ENCODE results near the gene TMEM184A. TPM values are rescaled to one million over a fixed set of nuclear protein-coding genes. Genes with fewer than 3 reads are reported as not detected.
A peak's percentile ranks its signal among the peaks of the same experiment; 100 is the strongest.
"Not testable (repeated sequence)": the region's sequence is repeated elsewhere in the genome, so short reads cannot be mapped to it uniquely, and the experiment has no call there.

TMEM184A gene
- total and polyA plus RNA-seq, 2 donors = 6.7 to 9.7 TPM

DNA sequence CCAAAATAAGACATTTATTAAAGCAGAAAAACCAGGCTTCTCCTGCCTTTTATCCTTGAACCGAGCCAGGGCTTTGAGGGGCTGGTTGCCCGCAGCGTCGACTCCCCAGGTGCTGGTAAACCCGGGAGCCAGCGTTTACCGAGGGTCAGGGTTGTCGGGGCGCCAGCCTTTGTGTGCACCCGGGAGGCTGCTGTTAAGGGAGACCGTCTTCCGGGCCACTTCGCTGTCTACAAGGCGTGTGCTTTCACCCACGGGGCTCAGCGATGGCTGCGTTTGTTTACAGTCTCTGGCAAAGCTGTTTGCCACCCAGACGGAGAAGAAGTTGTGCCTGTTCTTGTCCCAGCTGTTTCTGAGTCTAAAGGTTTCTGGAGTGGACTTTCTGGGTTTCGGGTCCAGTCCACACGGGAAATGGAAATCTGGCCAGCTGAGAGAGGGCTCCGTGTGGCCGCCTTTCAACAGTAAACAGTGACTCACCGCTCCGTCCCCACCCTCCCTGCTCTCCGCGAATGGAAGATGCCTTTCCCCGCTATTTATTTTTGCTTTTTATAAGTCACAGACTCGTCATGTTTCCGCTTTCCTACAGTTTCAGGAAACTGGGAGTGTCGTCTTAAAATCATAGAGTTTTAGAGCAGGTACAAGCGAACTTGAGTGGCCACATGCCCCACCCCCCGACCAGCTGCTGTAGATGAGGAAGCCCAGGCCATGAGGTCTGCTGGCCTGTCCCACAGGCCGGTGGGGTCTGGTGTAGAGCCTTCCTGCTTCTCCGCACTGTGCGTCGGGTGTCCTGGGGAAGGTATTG is 23.4 kb downstream of the TMEM184A start:
- H3K4me3 ChIP-seq (ENCODE audit: low read depth, low read length) = peak overlapping the region; percentile 96
- 3% methylated on average over 36 of the region's 36 CpGs for WGBS
- H3K36me3 ChIP-seq (ENCODE audit: insufficient read depth) = no peaks in the 10 kb centered on the region
- H3K27ac ChIP-seq (ENCODE audit: low read depth) = peak overlapping the region; percentile 92
- DNase-seq (ENCODE audit: extremely low spot score) = peak; percentile 77
- peaks cover 4% of the 10 kb centered on the region for H3K4me1 ChIP-seq (ENCODE audit: insufficient read depth)

DNA sequence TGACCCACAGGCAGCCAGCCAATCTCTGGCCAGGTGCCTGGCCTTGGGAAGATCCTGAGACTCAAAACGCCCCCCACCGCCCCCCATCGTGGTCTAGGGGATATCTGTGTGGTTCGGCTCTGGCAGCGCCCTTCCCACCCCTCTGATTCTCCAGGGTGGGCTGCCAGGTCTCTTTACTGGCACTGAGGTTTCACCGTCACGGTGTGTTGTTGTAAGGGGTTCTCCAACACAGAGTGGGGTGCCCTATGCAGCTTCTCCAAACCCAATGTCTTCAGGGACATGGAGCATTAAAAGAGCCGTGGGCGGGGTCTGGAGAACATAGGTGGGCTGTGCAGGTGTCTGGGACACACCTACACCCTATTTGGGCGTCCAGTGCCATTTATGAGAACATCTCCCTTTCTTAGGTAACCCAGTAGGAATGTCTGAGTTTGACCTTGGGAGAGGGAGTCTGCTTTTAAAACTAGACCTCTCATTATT is 24.0 kb downstream of the TMEM184A start:
- no peak for DNase-seq (ENCODE audit: extremely low spot score)
- Histone ChIP-seq H3K4me1 (ENCODE audit: insufficient read depth) (peaks cover 4% of the 10 kb centered on the region), H3K27ac (ENCODE audit: low read depth) (peak overlapping the region; percentile 86), H3K4me3 (ENCODE audit: low read depth, low read length) (peak overlapping the region; percentile 96), H3K36me3 (ENCODE audit: insufficient read depth) (no peaks in the 10 kb centered on the region)
- WGBS = 38% methylated on average over 10 of the region's 10 CpGs

DNA sequence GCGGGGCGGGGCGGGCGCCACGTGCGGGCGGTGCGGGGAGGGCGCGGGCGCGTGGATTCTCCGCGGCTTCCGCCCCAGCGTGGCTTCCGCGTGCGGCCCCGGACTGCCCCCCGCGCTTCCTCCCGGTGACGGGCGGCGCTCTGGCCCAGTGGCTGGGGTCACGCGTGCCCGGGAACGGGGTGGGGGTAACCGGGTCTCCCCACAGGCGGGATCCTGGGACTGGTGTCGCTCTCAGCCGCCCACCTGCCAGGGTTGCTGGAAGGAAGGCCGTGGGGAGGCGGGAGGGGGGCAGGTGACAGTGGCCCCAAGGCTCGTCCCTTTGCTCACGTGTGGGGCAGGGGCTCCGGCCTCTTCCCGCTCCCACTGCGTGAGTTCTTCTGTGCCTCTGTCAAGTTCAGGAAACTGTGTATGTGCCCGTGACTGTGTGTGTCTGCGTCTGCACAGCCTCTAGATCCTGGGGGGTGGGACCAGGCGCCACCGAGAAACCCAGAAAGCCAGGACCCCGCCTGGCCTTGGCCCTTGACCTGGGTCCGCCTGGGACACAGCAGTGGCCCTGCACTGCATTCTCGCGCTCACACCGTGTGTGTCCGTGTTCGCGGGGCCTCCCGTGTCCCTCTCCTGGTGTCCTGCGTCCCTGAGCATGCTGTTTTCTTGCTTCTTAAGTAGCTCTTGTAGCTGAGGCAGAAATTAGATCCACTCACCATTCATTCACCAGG is 24.6 kb downstream of the TMEM184A start:
- Histone ChIP-seq H3K27ac (ENCODE audit: low read depth) (peak overlapping the region; percentile 86), H3K4me1 (ENCODE audit: insufficient read depth) (peaks cover 4% of the 10 kb centered on the region), H3K36me3 (ENCODE audit: insufficient read depth) (no peaks in the 10 kb centered on the region), H3K4me3 (ENCODE audit: low read depth, low read length) (peak overlapping the region; percentile 96)
- DNase-seq (ENCODE audit: extremely low spot score) = no peak
- 7% methylated on average over 55 of the region's 55 CpGs for WGBS

DNA sequence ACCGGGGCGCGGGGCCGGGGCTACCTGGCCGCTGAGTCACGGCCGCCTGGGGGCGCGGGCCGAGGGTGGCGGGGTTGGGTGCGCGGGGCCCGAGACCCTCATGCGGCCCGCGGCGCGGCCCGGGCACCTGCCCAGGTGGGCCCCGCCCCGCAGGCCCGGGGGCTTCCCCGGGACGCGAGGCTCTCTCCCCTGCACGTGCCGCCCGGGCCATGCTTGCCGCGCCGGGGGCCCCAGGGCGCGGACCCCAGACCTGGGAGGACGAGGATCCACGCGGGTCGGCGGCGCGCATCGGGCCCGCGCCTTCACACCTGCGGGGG is 25.1 kb downstream of the TMEM184A start:
- Histone ChIP-seq H3K4me1 (ENCODE audit: insufficient read depth) (peaks cover 4% of the 10 kb centered on the region), H3K36me3 (ENCODE audit: insufficient read depth) (no peaks in the 10 kb centered on the region), H3K27ac (ENCODE audit: low read depth) (peak overlapping the region; percentile 86), H3K4me3 (ENCODE audit: low read depth, low read length) (peak overlapping the region; percentile 96)
- DNase-seq (ENCODE audit: extremely low spot score) = no peak
- under 1% methylated on average over 45 of the region's 45 CpGs for WGBS

DNA sequence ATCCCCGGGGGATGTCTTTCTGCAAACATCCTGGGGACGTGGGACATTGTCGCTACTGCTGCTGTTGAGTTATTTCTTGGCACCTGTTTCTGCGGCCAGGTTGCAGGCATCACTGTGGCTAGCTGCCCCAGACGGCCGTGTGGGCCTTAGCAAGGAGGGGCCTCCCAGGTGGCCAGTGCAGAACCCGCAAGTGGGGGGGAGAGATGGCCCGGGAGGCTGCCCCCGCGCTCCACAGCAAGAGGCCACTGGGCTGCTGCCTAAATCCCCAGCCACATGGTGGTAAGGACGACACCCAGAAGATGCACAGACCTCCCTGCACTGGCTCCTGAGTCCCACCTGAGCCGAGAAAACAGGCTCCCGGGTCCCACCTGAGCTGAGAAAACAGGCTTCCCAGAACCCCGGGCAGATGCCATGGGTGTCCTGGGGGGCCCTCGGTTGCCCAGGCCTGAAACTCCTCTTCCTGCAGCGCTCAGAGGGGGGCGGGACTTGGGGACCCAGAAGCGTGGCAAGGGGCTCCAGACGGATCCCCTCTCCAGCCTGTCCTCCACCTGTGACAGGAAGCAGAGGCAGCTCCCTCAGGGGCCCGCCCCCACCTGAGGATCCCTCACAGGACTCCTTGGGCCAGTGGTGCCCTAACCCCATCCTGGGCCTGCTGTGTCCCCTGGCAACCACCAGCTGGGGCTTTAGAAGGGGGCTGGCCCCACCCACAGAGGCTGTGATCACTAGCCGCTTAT is 26.5 kb downstream of the TMEM184A start:
- H3K4me3 ChIP-seq (ENCODE audit: low read depth, low read length) = no peak overlapping the region
- H3K27ac ChIP-seq (ENCODE audit: low read depth) = no peak overlapping the region
- peaks cover 4% of the 10 kb centered on the region for H3K4me1 ChIP-seq (ENCODE audit: insufficient read depth)
- 69% methylated on average over 21 of the region's 21 CpGs for WGBS
- H3K36me3 ChIP-seq (ENCODE audit: insufficient read depth) = no peaks in the 10 kb centered on the region
- no peak for DNase-seq (ENCODE audit: extremely low spot score)

DNA sequence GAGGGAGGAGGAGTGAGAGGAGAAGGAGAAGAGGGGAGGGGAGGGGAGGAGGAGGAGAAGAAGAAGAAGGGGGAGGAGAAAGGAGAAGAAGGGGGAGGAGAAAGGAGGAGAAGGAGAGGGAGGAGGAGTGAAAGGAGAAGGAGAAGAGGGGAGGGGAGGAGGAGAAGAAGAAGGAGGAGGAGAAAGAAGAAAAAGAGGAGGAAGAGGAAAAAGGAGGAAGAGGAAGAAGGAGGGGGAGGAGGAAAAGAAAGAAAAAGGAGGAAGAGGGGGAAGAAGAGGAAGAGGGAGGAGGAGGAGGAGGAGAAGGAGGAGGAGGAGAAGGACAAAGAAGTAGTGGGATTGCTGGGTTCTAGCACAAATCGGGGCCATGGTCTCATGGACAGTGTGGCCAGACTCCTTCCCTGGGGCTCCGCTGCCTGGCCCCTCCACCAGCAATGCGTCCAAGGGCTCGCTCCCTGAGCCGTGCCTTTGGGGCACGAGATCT is 29.7 kb downstream of the TMEM184A start:
- Histone ChIP-seq H3K27ac (ENCODE audit: low read depth) (no peak overlapping the region), H3K4me1 (ENCODE audit: insufficient read depth) (no peaks in the 10 kb centered on the region), H3K4me3 (ENCODE audit: low read depth, low read length) (no peak overlapping the region), H3K36me3 (ENCODE audit: insufficient read depth) (no peaks in the 10 kb centered on the region)
- DNase-seq (ENCODE audit: extremely low spot score) = no peak
- WGBS = 38% methylated on average over 6 of the region's 6 CpGs

DNA sequence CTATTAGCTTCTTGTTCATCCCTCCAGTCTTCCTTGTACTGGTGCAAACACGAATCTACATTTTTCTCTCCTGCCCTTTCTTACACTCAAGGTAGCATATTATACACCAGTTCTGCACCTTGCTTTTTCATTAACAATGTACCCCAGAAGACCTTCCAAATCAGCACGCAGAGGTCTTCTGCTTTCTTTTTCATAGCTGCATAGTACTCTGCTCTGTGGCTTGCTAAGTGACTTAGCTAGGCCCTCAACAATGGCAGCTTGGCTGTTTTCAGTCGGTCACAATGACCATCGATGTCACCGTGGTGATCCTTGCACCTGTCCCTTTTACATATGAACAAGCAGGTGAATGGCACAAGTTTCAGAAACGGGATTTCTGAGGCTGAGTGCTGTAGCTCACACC is 30.6 kb downstream of the TMEM184A start:
- DNase-seq (ENCODE audit: extremely low spot score) = no peak
- no peaks in the 10 kb centered on the region for H3K4me1 ChIP-seq (ENCODE audit: insufficient read depth)
- H3K4me3 ChIP-seq (ENCODE audit: low read depth, low read length) = no peak overlapping the region
- 94% methylated on average over 6 of the region's 6 CpGs for WGBS
- no peak overlapping the region for H3K27ac ChIP-seq (ENCODE audit: low read depth)
- H3K36me3 ChIP-seq (ENCODE audit: insufficient read depth) = no peaks in the 10 kb centered on the region

DNA sequence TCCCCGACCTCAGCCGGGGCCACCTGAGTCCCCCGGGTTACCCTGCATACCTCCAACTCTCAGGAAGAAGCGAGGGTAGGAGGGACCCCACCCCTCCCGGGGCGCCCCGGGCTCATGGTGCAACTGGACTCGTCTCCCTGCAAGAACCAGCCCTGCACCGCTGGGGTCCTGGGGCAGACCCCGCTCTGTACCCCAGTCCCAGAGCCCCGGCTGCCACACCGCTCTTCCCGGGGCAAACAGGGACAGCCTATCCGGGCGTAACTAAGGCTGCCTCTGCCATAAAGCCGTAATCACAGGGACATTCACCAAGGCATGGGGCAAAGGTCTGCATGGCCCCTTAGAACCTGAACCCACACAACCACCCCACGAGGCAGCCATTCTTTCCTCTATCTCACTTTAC is 32.2 kb downstream of the TMEM184A start:
- WGBS = 67% methylated on average over 17 of the region's 17 CpGs
- Histone ChIP-seq H3K4me3 (ENCODE audit: low read depth, low read length) (no peak overlapping the region), H3K27ac (ENCODE audit: low read depth) (no peak overlapping the region), H3K4me1 (ENCODE audit: insufficient read depth) (no peaks in the 10 kb centered on the region), H3K36me3 (ENCODE audit: insufficient read depth) (no peaks in the 10 kb centered on the region)
- no peak for DNase-seq (ENCODE audit: extremely low spot score)

DNA sequence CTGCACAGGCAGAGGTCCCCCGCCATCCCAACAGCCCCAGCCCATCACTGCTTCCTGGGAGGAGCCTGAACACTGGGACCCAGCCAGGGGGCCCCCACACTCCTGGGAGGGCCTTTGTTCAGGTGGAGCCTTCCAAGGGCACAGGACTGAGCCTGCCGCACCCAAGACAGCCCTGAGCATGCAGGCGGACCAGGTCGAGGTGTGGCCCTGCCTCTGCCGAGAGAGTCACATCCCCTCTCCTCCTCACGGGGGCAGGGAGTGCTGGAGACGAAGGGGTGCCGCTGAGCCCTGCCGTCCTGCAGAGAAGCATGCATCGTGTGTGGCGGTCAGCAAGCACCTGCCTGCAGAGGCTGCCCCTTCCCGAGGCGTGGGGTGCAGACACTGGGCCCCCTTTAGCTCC is 32.8 kb downstream of the TMEM184A start:
- no peaks in the 10 kb centered on the region for H3K4me1 ChIP-seq (ENCODE audit: insufficient read depth)
- H3K36me3 ChIP-seq (ENCODE audit: insufficient read depth) = no peaks in the 10 kb centered on the region
- H3K27ac ChIP-seq (ENCODE audit: low read depth) = no peak overlapping the region
- WGBS = 16% methylated on average over 13 of the region's 13 CpGs
- no peak overlapping the region for H3K4me3 ChIP-seq (ENCODE audit: low read depth, low read length)
- no peak for DNase-seq (ENCODE audit: extremely low spot score)

DNA sequence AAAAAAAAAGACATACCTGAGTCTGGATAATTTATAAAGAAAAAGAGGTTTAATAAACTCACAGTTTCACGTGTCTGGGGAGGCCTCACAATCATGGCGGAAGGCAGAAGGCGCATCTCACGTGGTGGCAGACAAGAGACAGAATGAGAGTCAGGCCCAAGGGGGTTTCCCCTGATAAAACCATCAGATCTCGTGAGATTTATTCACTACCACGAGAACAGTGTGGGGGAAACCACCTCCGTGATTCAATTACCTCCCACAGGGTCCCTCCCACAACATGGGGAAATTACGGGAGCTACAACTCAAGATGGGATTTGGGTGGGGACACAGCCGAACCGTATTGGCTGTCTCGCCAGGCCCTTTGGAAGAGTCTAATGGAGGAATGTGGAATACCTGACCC is 34.5 kb downstream of the TMEM184A start:
- WGBS = 74% methylated on average over 11 of the region's 11 CpGs
- Histone ChIP-seq H3K27ac (ENCODE audit: low read depth) (no peak overlapping the region), H3K4me3 (ENCODE audit: low read depth, low read length) (no peak overlapping the region), H3K36me3 (ENCODE audit: insufficient read depth) (no peaks in the 10 kb centered on the region), H3K4me1 (ENCODE audit: insufficient read depth) (no peaks in the 10 kb centered on the region)
- DNase-seq (ENCODE audit: extremely low spot score) = no peak

DNA sequence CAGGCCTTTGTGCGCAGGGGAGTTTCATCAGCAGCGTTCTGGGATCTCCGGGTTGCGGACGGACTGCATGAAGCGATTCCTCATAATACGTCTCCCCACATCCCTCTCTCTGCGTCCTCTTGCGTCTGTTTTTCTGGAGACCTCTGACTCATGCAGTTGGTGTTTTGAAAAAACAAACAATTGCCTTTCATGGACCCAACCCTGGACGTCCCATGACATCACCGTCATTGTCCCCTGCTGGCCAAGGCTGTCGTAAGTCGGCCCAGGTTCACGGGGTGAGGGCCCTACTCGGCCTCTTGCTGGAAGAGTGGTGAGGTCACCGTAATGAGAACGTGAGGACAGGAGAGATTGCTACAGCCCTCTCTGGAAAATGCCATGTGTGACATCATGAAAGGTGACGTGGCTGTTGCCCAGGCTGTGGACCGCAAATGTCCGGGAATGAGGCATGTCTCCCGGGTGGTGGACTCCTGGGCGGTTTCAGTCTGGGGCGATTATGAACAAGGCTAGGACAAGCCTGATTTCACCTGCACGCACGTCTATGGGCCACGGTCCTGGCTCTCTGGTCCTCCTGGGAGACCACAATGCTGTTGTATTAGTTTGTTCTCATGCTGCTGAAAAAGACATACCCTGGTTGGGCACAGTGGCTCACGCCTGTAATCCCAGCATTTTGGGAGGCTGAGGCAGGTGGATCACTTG is 35.3 kb downstream of the TMEM184A start:
- Histone ChIP-seq H3K36me3 (ENCODE audit: insufficient read depth) (no peaks in the 10 kb centered on the region), H3K27ac (ENCODE audit: low read depth) (no peak overlapping the region), H3K4me3 (ENCODE audit: low read depth, low read length) (no peak overlapping the region), H3K4me1 (ENCODE audit: insufficient read depth) (no peaks in the 10 kb centered on the region)
- DNase-seq (ENCODE audit: extremely low spot score) = no peak
- WGBS = 76% methylated on average over 27 of the region's 27 CpGs

DNA sequence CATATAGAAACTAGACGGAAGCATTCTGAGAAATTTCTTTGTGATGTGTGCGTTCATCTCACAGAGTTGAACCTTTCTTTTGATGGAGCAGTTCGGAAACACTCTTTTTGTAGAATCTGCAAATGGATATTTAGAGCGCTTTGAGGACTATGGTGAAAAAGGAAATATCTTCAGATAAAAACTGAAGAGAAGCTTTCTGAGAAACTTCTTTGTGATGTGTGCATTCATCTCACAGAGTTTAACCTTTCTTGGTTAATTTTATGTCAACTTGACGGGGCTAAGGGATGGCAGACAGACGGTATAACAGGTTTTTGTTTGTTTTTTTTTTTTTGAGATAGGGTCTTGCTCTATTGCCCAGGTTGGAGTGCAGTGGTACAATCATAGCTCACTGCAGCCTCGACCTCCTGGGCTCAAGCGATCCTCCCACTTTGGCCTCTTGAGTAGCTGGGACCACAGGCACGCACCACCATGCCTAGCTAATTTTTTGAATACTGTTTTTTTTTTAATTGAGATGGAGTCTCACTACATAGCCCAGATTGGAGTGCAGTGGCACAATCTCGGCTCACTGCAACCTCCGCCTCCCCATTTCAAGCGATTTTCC is 36.6 kb downstream of the TMEM184A start:
- not testable (repeated sequence) for H3K27ac ChIP-seq (ENCODE audit: low read depth); DNase-seq (ENCODE audit: extremely low spot score); H3K36me3 ChIP-seq (ENCODE audit: insufficient read depth); H3K4me1 ChIP-seq (ENCODE audit: insufficient read depth); H3K4me3 ChIP-seq (ENCODE audit: low read depth, low read length)
- 89% methylated on average over 12 of the region's 12 CpGs for WGBS
